Smooth muscle cell of the brain vasculature (primary cell): ENCODE measurements around the gene ILF3.

Experiments used
- DNase-seq: peaks from one replicate; pipeline ENCODE4 v3.0.0-alpha.2; 2012; ENCODE audit warnings: low read depth, low spot score

ILF3 gene

DNA sequence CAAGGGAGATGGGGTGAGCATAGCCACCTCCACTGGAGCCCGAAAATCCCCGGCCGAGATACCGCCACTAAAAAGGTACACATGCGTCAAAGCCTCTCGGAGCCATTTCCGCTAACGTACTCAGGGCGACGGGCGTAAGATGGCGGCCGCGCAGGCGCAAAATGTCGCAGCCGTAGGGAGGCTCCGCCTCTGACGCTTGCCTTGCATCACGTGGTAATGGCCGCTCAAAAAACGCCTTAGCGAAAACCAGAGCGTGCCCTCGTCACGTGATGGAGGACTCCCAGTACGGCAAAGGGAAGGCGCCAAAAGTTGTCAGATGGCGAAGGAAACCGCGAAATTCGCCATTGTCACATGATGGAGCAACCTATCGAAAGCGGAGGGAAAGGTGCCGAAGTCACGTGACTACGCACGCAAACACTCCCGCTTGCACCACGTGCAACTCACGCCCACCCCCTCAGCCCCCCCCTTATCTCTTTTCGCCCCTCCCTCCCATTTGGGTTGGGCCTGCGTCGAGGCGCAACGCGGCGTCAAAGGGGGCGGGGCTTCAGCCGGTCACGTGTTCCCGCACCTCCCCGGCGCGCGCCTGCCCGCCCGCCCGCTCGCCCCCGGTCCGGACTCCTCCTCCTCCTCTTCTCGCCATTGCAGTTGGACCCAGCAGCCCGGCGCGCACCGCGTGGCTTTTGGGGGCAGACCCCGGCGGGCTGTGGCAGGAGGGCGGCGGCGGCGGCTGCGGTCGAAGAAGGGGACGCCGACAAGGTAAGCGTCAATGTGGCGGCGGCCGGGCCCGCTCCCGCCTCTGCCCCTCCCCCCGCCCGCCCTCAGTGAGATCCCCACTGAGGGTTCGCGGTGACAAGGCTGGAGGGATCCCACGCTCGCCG is at the start of gene ILF3:
Gene ILF3 (plus strand): TSS at position 615 of the 878 bp plus-strand sequence. CDS start 16,260 bp downstream, outside the sequence.
- DNase-seq: peak; percentile 100

DNA sequence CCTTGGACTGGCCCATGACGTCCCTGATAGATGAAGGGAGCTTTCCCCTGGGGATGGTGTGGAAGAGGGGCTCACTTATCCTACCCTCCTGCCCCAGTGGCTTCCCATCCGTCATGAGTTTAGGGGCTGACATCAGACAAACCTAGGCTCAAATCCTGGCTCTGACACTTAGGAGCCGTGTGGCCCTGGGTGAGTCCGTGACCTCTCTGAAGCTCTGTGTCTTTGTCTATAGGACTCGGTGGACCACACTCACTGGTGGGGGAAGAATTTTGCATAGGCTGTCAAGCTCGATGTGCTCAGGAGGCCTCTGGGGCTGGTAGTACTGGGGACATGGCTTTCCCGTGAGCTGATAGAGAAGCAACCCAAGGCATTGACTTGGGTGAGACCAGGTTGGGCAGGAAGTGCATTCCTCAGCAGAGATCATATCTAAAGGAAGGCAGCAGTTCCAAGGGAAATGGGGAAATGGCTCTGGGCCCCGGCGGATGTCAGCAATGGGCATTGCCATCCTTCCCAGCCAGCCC is 49.6 kb upstream of the ILF3 start:
- DNase-seq: no peak

DNA sequence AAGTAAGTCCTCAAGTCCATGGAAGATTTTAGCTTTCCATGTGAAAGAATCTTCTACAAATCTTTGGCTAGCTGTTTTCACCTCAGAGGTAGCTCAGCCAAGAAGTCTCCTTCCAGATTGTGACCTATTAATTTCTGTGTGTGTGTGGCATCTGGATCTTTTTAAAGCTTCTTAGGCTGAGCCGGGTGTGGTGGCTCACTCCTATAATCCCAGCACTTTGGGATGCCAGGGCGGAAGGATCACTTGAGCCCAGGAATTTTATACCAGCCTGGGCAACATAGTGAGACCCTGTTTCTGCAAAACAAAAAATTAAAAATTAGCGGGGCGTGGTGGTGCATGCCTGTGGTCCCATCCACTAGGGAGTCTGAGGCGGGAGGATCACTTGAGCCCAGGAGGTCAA is 42.2 kb upstream of the ILF3 start:
- no peak for DNase-seq

DNA sequence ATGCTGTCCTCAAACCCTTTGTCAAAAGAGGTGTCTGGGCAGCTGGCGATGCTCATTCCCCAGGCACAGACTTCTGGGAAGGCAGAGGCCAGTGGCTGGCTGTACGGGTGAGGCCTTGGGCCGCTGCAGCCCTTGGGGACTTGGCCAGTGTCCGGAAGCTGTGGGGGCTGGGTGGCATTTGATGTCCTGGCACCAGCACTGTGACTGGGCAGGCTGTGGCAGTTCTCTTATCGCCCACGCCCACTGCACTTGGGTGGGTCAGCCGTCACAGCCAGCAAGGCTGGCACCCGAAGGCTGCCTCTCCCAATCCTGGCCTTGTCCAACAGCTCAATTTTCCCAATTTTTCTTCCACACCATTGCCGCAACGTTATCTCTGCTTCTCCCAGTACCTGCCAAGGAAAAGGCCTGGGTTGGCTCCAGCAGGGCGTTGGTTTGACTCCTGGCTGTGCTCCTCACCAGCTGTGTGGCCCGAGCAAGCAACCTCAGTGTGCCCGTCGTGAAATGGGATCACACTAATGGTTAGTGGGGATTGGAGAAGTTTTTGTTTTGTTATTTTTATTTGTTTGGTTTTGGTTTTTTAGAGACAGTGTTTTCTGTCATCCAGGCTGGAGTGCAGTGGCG is 41.5 kb upstream of the ILF3 start:
- no peak for DNase-seq

DNA sequence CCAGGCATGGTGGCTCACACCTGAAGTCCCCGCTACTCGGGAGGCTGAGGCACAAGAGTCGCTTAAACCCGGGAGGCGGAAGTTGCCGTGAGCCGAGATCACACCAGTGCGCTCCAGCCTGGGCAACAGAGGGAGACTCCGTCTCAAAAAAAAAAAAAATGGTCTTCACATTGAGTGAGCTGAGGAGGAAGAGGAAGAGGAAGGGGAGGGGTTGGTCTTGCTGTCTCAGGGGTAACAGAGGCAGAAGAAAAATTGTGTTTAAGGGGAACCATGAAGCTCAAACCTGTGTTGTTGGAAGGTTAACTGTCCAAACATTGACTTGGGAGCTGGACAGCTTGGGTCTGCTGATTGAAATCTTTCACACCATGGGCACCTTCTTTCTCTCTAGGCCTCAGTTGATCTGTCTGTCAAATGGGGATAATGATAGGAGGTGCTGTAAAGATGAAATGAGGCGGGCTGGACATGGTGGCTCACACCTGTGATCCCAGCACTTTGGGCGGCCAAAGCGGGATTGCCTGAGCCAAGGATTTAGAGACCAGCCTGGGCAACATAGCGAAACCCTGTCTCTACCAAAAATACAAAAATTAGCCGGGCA is 38.6 kb upstream of the ILF3 start:
- no peak for DNase-seq

DNA sequence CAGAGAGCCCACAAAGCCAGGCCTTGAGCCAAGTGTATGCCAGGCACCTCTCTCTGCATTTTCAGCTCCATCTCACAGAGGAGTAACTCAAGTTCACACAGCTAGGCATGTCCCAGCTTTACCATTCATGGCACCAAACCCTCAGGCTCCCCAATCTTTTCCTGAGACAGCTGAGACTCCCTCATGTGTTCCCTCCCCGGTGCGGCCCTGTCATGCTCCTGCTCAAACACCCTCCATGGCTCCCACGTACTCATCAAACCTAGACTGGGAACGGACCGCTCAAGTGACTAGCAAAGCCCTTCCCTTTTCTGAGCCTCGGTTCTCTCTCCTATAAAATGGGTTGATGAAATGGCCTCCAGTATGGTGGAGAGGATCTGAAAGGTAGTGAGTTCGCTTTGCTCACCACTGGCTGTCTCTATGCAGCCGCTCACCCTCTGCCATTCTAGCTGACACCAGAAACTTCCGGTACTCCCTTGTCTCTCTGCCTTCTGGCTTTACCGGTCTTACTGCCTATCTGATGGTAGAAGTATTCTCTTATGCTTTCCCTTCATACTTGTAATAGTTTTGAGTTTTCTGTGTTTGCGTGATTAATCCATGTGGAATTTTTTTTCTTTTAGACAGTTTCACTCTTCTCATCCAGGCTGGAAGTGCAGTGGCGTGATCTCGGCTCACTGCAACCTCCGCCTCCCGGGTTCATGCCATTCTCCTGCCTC is 36.6 kb upstream of the ILF3 start:
- no peak for DNase-seq

DNA sequence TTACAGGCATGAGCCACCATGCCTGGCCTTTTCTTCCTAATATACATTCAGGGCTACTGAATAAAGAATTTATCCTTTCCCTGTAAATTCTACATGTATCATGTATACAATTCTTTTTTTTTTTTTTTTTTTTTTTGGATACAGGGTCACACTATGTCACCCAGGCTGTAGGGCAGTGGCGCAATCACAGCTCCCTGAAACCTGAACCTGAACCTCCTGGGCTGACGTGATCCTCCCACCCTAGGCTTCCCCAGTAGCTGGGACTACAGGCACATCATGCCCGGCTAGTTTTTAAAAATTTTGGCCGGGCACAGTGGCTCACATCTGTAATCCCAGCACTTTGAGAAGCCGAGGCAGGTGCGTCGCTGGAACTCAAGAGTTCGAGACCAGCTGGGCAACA is 35.3 kb upstream of the ILF3 start:
- no peak for DNase-seq

DNA sequence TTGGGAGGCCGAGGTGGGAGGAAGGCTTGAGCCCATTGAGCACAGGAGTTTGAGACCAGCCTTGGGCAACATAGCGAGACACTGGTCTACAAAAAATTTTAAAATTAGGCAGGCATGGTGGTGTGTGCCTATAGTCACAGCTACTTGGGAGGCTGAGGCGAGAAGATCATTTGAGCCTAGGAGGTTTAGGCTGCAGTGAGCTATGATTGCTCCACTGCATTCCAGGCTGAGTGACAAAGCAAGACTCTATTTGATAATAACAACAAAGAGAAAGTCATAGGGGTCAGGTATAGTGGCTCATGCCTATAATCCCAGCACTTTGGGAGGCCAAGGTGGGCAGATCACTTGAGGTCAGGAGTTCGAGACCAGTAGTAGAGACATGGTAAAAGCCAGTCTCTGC is 33.4 kb upstream of the ILF3 start:
- DNase-seq: no peak

DNA sequence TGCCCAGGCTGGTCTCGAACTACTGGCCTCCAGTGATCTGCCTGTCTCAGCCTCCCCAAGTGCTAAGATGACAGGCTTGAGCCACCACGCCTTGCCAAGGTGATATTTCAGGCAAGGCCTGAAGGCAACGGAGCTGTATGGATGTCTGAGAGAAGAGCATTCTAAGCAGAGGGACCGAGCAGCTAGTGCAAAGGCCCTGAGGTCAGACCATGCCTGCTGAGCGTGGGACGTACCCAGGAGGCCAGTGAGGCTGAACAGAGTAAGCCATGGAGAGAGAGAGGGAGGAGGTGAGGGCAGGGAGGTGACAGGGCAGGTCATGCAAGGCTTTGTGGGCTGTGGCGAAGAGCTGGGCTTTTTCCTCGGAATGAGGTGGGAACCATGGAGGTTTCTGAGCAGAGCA is 32.2 kb upstream of the ILF3 start:
- no peak for DNase-seq

DNA sequence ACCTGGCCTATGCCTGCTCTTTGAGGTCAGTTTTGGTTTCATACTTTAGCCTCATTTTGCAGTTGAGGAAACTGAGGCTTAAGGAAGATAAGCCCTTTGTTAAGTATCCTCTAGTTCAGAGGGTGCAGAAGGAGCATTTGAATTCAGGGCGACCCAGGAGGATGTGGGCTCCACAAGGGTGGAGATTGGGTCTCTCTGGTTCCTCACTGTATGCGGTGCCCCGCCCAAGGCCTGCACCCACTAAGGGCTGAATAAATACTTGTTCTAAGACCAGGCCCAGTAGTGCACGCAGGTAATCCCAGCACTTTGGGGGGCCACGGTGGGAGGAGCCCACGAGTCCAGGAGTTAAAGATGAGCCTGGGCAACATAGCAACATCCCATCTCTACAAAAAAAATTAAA is 29.6 kb upstream of the ILF3 start:
- no peak for DNase-seq

DNA sequence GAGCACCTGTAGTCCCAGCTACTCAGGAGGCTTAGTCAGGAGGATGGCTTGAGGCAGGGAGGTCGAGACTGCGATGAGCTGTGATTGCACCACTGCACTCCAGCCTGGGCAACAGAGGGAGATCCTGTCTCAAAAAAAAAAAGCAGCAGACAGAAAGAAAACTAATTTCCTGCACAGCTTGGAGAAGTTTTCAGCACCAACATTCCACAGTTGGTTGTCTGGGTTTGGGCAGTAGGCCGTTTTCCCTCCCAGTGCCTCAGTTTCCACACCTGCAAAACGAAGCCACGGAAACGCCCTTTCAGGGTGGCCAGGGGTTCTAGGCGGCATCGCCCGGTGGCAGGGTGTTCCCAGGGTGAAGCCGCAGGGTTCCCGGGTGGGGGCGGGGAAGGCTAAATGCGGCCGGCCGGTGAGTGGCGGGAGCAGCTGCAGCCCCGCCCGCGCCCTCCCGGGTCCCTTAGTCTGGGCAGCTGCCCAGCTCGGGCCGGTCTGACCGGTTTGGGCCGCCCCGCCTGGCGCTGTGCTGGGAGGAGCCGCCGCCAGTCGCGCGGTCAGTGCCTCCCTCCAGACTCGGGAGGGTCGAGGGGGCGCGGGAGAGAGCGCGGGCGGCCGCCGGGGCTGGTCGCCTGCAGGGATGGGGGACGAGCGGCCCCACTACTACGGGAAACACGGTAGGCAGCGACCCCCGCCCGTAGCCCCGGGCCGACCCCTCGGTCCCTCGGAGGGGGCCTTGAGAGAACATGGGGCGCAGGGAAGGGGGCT is 29.0 kb upstream of the ILF3 start, which contains the start of gene SLC44A2:
Gene SLC44A2 (plus strand): TSS at position 551 of the 759 bp plus-strand sequence. CDS start 81 bp downstream, at position 632.
- DNase-seq: no peak

DNA sequence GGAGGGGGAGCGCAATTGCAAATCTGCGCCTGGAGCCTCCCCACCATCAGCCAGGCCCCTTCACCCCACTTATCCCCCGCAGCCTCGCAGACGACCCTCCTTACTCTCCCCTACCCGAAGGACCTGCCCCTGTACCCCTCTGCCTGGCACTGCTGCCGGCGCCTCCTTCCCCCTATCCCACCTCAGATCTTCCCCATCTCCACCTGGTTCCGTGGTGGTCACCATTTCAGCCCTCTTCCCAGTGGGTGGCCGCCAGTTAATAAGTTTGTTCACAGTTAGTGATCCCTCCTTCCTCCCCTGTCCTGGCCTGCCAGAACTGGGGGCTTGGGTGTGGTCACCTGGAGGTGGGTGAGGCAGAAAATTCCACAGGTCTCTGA is 28.4 kb upstream of the ILF3 start:
- DNase-seq: no peak

DNA sequence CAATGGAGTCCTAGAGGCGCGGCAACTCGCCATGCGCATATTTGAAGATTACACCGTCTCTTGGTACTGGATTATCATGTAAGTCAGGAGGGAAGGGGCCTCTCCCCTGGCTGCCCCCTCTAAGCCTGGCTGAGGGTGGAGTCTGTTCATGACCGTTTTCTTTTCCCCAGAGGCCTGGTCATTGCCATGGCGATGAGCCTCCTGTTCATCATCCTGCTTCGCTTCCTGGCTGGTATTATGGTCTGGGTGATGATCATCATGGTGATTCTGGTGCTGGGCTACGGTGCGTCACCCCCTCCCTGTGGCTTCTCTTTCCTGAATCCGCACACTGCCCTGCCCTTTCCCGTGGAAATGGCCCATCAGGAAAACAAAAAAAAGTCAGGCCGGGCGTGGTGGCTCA is 22.3 kb upstream of the ILF3 start:
- no peak for DNase-seq

DNA sequence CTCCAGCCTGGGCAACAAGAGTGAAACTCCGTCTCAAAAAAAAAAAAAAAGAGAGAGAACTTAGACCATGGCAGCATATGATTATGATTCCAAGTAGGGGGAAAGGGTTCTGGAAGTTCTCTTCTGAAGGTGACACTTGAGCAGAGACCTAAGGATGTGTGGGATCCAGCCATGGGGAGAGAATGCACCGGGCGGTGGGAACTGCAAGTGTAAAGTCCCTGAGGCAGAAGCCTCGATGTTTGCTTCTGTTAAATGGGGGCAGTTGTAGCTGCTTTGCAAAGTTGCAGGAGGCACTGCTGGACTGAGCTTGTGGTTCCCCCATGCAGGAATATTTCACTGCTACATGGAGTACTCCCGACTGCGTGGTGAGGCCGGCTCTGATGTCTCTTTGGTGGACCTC is 19.7 kb upstream of the ILF3 start:
- no peak for DNase-seq

DNA sequence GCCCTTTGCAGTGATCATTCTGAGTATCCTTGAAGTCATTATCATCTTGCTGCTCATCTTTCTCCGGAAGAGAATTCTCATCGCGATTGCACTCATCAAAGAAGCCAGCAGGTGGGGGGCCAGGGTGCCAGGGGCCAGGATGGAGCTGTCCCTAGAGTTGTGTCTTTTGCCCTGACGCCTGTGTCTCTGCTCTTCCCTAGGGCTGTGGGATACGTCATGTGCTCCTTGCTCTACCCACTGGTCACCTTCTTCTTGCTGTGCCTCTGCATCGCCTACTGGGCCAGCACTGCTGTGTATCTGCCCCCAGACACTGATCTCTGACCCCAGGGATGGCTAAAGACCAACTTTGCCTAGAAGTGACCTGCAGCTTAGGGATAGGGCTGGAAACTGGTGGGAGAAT is 19.2 kb upstream of the ILF3 start:
- DNase-seq: no peak

DNA sequence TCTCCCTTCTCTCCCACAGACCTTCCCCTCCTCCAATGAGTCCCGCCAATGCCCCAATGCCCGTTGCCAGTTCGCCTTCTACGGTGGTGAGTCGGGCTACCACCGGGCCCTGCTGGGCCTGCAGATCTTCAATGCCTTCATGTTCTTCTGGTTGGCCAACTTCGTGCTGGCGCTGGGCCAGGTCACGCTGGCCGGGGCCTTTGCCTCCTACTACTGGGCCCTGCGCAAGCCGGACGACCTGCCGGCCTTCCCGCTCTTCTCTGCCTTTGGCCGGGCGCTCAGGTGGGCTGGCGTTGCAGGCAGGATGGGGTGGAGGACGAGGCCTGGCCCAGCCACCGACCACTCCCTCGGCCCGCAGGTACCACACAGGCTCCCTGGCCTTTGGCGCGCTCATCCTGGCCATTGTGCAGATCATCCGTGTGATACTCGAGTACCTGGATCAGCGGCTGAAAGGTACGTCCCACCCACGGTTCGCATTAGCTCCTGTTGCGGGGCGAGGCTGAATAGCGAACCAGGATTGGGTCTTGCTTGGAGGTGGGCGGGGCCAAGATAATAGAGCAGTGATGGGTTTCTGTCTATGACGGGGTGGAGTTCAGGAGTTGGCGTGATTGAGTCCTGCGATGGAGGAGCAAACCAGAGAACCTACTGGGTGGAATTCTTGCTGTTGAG is 17.7 kb upstream of the ILF3 start:
- no peak for DNase-seq

DNA sequence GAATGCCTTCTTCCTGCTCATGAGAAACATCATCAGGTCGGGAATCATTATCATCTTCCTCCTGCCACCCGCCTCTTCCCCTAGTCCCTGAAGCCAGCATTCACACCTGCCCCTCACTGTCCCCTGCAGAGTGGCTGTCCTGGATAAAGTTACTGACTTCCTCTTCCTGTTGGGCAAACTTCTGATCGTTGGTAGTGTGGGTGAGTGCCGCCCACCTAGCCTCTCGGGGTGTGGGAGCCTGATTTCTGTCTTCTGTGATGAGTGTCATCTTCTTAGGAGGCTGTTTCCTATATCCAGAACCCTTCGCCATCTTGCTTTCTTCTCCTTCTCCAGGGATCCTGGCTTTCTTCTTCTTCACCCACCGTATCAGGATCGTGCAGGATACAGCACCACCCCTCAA is 16.3 kb upstream of the ILF3 start:
- no peak for DNase-seq

DNA sequence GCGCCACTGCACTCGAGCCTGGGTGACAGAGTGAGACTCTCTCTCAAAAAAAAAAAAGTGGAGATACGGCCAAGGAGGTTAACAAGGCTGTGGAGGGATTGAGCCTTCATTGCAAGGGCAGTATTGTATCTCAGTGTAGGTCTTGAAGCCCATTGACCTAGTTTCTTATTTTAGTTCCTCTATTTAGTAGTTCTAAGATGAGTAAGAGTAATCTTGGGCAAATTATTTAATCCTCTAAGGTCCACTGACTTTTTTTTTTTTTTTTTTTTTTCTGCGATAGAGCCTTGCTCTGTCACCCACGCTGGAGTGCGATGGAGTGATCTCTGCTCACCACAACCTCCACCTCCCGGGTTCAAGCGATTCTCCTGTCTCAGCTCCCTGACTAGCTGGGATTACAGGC is 14.3 kb upstream of the ILF3 start:
- no peak for DNase-seq

DNA sequence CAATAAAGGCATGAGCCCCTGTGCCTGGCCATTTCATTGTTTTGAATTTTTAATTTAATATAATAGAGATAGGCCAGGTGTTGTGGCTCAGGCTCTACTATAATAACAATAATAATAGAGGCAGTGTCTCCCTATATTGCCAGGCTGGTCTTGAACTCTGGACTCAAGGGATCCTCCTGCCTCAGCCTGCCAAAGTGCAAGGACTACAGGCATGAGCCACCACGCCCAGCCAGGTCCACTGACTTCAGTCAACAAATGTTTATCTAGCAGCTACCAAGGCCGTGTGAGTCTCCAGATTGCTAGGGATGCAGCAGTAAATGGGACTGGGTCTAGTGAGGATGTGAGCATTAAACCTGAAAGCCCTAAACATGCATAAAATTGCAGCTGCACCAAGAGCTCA is 13.8 kb upstream of the ILF3 start:
- DNase-seq: no peak

DNA sequence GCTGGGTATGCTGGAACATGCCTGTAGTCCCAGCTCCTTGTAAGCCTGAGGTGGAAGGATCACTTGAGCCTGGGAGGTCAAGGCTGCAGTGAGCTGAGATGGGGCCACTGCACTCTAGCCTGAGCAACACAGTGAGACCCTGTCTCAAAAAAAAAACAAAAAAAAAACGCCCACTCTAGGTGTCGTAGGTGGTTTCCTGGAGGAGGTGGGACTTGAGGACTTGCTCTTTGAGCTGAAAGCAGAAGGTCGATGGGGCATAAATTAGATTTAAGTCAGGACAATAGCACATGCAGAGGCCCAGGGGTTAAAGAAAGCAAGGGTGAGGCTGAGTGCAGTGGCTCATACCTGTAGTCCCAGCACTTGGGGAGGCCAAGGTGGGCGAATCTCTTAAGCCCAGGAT is 12.9 kb upstream of the ILF3 start:
- no peak for DNase-seq
